ENCODE results near the gene MOK. TPM values are rescaled to one million over a fixed set of nuclear protein-coding genes. Genes with fewer than 3 reads are reported as not detected.
"Not testable (repeated sequence)": the region's sequence is repeated elsewhere in the genome, so short reads cannot be mapped to it uniquely, and the experiment has no call there.

MOK gene, protein sequence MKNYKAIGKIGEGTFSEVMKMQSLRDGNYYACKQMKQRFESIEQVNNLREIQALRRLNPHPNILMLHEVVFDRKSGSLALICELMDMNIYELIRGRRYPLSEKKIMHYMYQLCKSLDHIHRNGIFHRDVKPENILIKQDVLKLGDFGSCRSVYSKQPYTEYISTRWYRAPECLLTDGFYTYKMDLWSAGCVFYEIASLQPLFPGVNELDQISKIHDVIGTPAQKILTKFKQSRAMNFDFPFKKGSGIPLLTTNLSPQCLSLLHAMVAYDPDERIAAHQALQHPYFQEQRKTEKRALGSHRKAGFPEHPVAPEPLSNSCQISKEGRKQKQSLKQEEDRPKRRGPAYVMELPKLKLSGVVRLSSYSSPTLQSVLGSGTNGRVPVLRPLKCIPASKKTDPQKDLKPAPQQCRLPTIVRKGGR
- 1 to 10 TPM; 2.7 to 4.7 (median 3.8) TPM for total RNA-seq
- long read RNA-seq, partial matches to known transcripts = 0 of 1 reads
- long read RNA-seq, other reads (novel, unspliced or antisense) = 1 of 1 reads

DNA sequence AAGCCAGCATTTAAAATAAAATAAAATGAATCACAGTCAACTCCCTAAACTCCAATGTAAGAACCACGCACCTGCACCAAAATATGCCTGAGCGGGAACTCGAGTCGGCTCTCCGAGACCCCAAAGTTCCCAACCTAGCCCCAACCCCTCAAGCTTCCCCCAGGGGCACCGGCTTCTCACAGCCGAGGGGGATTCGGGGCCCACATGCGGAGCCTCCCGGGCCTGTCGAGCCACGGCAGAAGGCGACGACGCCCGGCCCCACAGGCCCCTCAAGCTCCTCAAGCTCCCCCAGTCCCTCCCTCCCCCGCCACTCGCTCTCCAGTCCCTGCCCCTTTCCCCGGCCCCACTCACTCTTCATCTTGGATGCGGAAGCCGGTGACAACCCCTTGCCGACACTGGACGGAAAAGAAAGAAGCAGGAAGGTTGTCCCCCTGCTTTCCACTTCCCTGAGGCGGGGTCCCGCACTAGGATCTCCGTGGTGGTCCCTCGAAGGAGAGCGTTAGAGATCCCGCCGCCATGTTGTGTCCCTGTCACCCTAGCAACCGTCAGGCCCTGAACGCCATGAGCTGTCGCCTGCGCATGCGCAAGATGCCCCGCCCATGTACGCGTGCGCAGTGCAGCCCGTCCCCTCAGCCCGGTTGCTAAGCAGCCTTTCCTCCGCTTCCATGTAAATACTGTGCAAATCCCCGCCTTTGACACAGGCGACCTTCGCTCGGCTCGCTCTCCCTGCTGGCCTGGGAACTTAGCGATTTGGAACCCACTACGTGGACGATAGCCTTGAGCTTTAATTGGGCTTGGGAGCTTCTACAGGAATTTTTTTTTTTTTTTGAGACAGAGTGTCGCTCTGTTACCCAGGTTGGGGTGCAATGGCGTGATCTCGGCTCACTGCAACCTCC, at the start of gene MOK:
Gene MOK (minus strand): TSS at position 554 of the 896 bp plus-strand sequence. CDS start 196 bp downstream, at position 358.
- TF ChIP-seq, protein P1, sequence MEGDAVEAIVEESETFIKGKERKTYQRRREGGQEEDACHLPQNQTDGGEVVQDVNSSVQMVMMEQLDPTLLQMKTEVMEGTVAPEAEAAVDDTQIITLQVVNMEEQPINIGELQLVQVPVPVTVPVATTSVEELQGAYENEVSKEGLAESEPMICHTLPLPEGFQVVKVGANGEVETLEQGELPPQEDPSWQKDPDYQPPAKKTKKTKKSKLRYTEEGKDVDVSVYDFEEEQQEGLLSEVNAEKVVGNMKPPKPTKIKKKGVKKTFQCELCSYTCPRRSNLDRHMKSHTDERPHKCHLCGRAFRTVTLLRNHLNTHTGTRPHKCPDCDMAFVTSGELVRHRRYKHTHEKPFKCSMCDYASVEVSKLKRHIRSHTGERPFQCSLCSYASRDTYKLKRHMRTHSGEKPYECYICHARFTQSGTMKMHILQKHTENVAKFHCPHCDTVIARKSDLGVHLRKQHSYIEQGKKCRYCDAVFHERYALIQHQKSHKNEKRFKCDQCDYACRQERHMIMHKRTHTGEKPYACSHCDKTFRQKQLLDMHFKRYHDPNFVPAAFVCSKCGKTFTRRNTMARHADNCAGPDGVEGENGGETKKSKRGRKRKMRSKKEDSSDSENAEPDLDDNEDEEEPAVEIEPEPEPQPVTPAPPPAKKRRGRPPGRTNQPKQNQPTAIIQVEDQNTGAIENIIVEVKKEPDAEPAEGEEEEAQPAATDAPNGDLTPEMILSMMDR (IDR thresholded peaks at IDR 0.05) = no peak
- TF ChIP-seq POLR2A (IDR thresholded peaks at IDR 0.05) = no peak
- Histone ChIP-seq H3K27me3 (no peaks in the 10 kb centered on the region), H3K4me1 (peaks cover 0 to 4% (median 0%) of the 10 kb centered on the region in 4 donors), H3K4me3 (peak within 1 kb of the TSS; percentile 68 to 82 (median 80)), H3K27ac (peak within 1 kb of the TSS in 2 of 3 donors; percentile 63 to 64), H3K36me3 (no peaks in the 10 kb centered on the region), H3K9me3 (no peaks in the 10 kb centered on the region)
- DNase-seq = peak; percentile 95 to 97 (median 97)
- peak; percentile 97 to 99 (median 98) for ATAC-seq
- 0% methylated on average over 19 of the region's 53 CpGs for WGBS (ENCODE audit: insufficient coverage, low coverage, low lambda C conversion rate, missing lambda C conversion rate)
- intact Hi-C loops (cut with DNase I) = no loop called here

DNA sequence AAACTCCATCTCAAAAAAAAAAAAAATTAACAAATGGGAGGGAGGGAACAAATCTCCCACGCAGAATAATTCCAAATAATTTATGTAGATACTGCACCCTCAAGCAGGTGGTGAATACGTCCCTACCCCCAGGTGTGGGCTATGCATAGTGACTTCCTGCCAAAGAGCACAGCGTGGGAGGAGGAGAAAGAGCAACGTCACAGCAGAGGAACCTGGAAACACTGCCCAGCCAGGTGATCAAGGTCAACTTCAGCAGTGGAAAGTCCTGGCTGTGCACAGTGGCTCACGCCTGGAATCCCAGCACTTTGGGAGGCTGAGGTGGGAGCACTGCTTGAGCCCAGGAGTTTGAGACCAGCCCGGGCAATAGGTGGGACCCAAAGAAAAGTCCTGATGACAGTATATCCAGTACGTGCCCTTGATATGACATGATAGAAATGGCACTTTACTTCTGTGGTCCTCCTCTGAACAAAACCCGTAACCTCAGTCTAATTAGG, 48.2 kb upstream of the MOK start:
- Histone ChIP-seq H3K9me3 (no peaks in the 10 kb centered on the region), H3K4me1 (no peaks in the 10 kb centered on the region), H3K4me3 (no peak overlapping the region), H3K27ac (no peak overlapping the region), H3K27me3 (no peaks in the 10 kb centered on the region), H3K36me3 (peaks cover 0 to 74% (median 20%) of the 10 kb centered on the region in 4 donors)
- DNase-seq (no peak), ATAC-seq (peak in 3 of 4 donors; percentile 34 to 70 (median 58))
- intact Hi-C loops (cut with DNase I) = no loop called here
- WGBS (ENCODE audit: insufficient coverage, low coverage, low lambda C conversion rate, missing lambda C conversion rate) = 70% methylated on average over 8 of the region's 8 CpGs
- TF ChIP-seq, protein P1 (IDR thresholded peaks at IDR 0.05) = no peak
- no peak for TF ChIP-seq POLR2A (IDR thresholded peaks at IDR 0.05)

DNA sequence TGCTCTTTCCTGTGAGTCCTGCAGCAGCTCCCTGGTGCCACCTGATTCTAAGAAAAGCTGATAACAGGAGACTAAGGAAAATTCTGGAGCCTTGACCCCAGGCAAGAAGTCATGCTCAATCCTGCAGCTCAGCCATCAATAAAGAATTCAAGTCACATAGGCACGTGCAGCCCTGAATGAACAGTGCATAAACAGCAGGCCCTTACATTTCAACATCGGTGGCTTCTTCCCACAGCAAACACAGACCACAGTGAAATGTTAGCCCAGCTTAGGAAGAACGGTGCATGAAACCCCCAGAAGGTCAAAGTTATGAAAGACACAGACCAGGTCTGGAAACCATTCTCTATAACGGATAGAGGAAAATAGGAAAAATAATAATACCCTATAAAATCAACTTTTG, 47.2 kb upstream of the MOK start:
- WGBS (ENCODE audit: insufficient coverage, low coverage, low lambda C conversion rate, missing lambda C conversion rate) = 85% methylated on average over 4 of the region's 4 CpGs
- ATAC-seq (no peak), DNase-seq (no peak)
- TF ChIP-seq, protein P1 (IDR thresholded peaks at IDR 0.05) = no peak
- TF ChIP-seq POLR2A (IDR thresholded peaks at IDR 0.05) = no peak
- Histone ChIP-seq H3K27ac (peak overlapping the region in 2 of 3 donors; percentile 39 to 62), H3K36me3 (peaks cover 0 to 69% (median 19%) of the 10 kb centered on the region in 4 donors), H3K9me3 (no peaks in the 10 kb centered on the region), H3K4me1 (no peaks in the 10 kb centered on the region), H3K27me3 (no peaks in the 10 kb centered on the region), H3K4me3 (no peak overlapping the region)
- intact Hi-C loops (cut with DNase I) = no loop called here

DNA sequence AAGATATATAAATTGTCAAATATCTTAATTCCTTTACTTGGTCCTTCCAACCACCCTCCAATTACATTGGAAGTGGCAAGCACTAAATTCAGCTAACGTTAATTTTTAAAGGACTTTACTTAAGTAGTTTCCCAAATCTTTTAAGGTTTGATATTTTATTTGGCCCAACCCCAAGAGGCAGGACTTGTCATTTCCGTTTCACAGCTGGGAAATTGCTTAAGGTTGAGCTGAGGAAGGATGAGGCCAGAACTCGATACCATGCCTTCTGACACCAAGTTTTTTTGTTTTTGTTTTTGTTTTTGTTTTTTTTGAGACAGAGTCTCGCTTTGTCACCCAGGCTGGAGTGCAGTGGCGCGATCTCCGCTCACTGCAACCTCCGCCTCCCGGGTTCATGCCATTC, 46.6 kb upstream of the MOK start:
- Histone ChIP-seq H3K27ac (peak overlapping the region in 2 of 3 donors; percentile 39 to 62), H3K36me3 (peaks cover 0 to 65% (median 19%) of the 10 kb centered on the region in 4 donors)
- H3K4me1 ChIP-seq; H3K9me3 ChIP-seq; H3K4me3 ChIP-seq; intact Hi-C loops (cut with DNase I); H3K27me3 ChIP-seq; DNase-seq: not testable (repeated sequence)
- ATAC-seq = peak; percentile 44 to 62 (median 53)
- 70% methylated on average over 7 of the region's 9 CpGs for WGBS (ENCODE audit: insufficient coverage, low coverage, low lambda C conversion rate, missing lambda C conversion rate)
